ENCODE measurements around the gene ITPKB. TPM values are rescaled to one million over a fixed set of nuclear protein-coding genes. Genes with fewer than 3 reads are reported as not detected.

ITPKB gene
- total and polyA plus RNA-seq, 2 of the 13 experiments (the other 11 are each of a cell fraction or from before 2014, with no cell fraction given), result not detected

- FAIRE-seq, result no peak
- POLR2A ChIA-PET, result no interaction called here
- no peak overlapping the region for H3K4me2 ChIP-seq (ENCODE audit: low read depth, low read length)
These were observed 61.8 kb downstream of the ITPKB start for GRCh38 chr1:226677027-226678020.

More at GRCh38 chr1:226677027-226678020, 61.8 kb downstream of the ITPKB start:
- no TSS peak for BruUV-seq (replicated peaks)
- H3K27me3 ChIP-seq (ENCODE audit: control insufficient read depth in 1 of 2, insufficient read depth in 2 of 2, low read length in 2 of 2), result peaks cover 6 to 64% of the 10 kb centered on the region in 2 experiments
- no peaks in the 10 kb centered on the region for H3K36me3 ChIP-seq (replicated peaks in 1 of 2; ENCODE audit: control insufficient read depth in 1 of 2, insufficient read depth in 2 of 2, low read length in 2 of 2)
- H3K79me2 ChIP-seq (ENCODE audit: insufficient read depth, low read length), result no peaks in the 10 kb centered on the region
- H3K4me1 ChIP-seq (ENCODE audit: insufficient read depth, low read length), result peaks cover 5% of the 10 kb centered on the region; the same call in 1 of the 2 replicates
- no peaks in the 10 kb centered on the region for H4K20me1 ChIP-seq (ENCODE audit: insufficient read depth, low read length)
- 12% methylated on average over 13 of the region's 13 CpGs for WGBS (ENCODE audit: low lambda C conversion rate)
- in situ Hi-C loops (cut with HindIII; ENCODE audit: extremely low pct_ligation_motif_present, low pct_unique_long_range_greater_than_20kb), result no loop called here
- H3K9ac ChIP-seq (ENCODE audit: insufficient read depth, low read depth, low read length), result no peak overlapping the region
- no peak overlapping the region for H3K4me3 ChIP-seq (replicated peaks in 1 of 3; ENCODE audit: insufficient read depth in 1 of 3, low read depth in 2 of 3, low read length in 3 of 3)
- no peak overlapping the region for H2AFZ ChIP-seq (ENCODE audit: low read length)
- intact Hi-C loops (cut with micrococcal nuclease; ENCODE audit: unreplicated experiment), result no loop called here
- no peak for ATAC-seq
- H3K27ac ChIP-seq (ENCODE audit: extremely low read length, insufficient read depth, low read length), result no peak overlapping the region
- no peak for DNase-seq (ENCODE audit: low spot score)
- H3K9me3 ChIP-seq (ENCODE audit: low read length), result no peaks in the 10 kb centered on the region
- CTCF ChIA-PET (ENCODE audit: low intra/inter-chr PET ratio, low total read pairs), result no interaction called here
- TF ChIP-seq RFX5 (IDR thresholded peaks at IDR 0.05; ENCODE audit: low read depth, low read length) (no peak), BRCA1 (CRISPR knock-in tag; IDR thresholded peaks at IDR 0.05) (no peak), ZNF644 (CRISPR knock-in tag; IDR thresholded peaks at IDR 0.05; ENCODE audit: low read depth) (no peak), MXD1 (CRISPR knock-in tag; IDR thresholded peaks at IDR 0.05) (no peak), ZSCAN25 (CRISPR knock-in tag; IDR thresholded peaks at IDR 0.05) (no peak), ZNF264 (CRISPR knock-in tag; IDR thresholded peaks at IDR 0.05) (no peak), U2AF1 (optimal IDR thresholded peaks at IDR 0.05; ENCODE audit: low read depth, low read length) (no peak)
- TF ChIP-seq, protein P1, sequence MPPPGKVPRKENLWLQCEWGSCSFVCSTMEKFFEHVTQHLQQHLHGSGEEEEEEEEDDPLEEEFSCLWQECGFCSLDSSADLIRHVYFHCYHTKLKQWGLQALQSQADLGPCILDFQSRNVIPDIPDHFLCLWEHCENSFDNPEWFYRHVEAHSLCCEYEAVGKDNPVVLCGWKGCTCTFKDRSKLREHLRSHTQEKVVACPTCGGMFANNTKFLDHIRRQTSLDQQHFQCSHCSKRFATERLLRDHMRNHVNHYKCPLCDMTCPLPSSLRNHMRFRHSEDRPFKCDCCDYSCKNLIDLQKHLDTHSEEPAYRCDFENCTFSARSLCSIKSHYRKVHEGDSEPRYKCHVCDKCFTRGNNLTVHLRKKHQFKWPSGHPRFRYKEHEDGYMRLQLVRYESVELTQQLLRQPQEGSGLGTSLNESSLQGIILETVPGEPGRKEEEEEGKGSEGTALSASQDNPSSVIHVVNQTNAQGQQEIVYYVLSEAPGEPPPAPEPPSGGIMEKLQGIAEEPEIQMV (CRISPR knock-in tag; IDR thresholded peaks at IDR 0.05; ENCODE audit: low read depth), result no peak
